Astrocyte (in vitro differentiated cells and primary cell): ENCODE data around the gene KCNQ1.

Experiments used
- EZH2 ChIP-seq: IDR thresholded peaks from 2 replicates; pipeline ENCODE4 v1.6.1; 2012; ENCODE audit warnings: mild to moderate bottlenecking, low read length, inconsistent platforms; ENCODE audit not compliant: insufficient read depth
- TF ChIP-seq, protein P1 (sequence below): IDR thresholded peaks from 2 replicates; pipeline ENCODE4 v1.5.1; 2011; ENCODE audit warnings: low read depth, mild to moderate bottlenecking, inconsistent platforms, low read length, moderate library complexity; ENCODE audit not compliant: insufficient read depth

DNA sequence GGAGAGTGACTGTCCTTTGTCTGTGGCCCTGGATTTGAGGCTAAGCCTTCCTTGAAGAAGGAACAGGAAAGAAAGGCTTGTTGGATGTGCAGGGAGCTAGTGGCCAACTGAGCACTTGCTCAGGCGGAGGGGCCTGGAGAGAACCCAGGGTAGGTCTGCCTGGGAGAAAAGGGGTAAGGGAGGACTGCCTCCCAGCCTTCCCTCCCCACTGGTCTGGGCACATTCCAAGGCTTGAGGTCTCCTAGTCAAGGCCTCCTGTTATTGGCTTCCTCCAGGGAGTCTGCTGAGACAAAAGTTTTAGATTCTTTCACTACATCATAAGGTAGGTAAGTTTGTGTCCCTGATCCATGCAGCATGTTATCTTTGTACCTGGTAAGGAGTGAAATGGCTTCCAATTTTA, 239.8 kb downstream of the KCNQ1 start:
- TF ChIP-seq EZH2: no peak
- TF ChIP-seq, protein P1, sequence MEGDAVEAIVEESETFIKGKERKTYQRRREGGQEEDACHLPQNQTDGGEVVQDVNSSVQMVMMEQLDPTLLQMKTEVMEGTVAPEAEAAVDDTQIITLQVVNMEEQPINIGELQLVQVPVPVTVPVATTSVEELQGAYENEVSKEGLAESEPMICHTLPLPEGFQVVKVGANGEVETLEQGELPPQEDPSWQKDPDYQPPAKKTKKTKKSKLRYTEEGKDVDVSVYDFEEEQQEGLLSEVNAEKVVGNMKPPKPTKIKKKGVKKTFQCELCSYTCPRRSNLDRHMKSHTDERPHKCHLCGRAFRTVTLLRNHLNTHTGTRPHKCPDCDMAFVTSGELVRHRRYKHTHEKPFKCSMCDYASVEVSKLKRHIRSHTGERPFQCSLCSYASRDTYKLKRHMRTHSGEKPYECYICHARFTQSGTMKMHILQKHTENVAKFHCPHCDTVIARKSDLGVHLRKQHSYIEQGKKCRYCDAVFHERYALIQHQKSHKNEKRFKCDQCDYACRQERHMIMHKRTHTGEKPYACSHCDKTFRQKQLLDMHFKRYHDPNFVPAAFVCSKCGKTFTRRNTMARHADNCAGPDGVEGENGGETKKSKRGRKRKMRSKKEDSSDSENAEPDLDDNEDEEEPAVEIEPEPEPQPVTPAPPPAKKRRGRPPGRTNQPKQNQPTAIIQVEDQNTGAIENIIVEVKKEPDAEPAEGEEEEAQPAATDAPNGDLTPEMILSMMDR: no peak
